Endothelial cell of umbilical vein (primary cell): ENCODE results near the gene CACNA2D2. TPM values are rescaled to one million over a fixed set of nuclear protein-coding genes. Genes with fewer than 3 reads are reported as not detected.

ENCODE experiments used
- BruUV-seq: library from RNA; stranded (reverse); fragments of 400-500 nt; replicated peaks from 2 replicates; lab custom pipeline; 2021; lab: Mats Ljungman, UMichigan
- CTCF ChIA-PET: fragments of 300-600, 350-600 bp; sonication (Branson Sonifier 250); formaldehyde crosslinking; loops from one replicate; lab custom pipeline; 2021; ENCODE audit warnings: antibody characterized with exemption, inconsistent platforms; lab: Charles Lee
- POLR2A ChIA-PET: fragments of 300-600, 350-600 bp; sonication (Branson Sonifier 250); formaldehyde crosslinking; loops from one replicate; lab custom pipeline; 2021; ENCODE audit warnings: antibody characterized with exemption, inconsistent platforms; lab: Charles Lee
- DNase-seq: peaks from one replicate; pipeline ENCODE4 v3.0.0-alpha.2; 2011; ENCODE audit warnings: low read depth, low spot score
- FAIRE-seq: peaks from 2 replicates; lab custom pipeline; 2011; peaks lifted over from hg19 to GRCh38; lab: Jason Lieb, UNC
- H2AFZ ChIP-seq: 2 replicates; pipeline ENCODE4 v1.6.0; 2012; ENCODE audit warnings: low read depth, low read length, control low read depth, inconsistent platforms
- H3K27ac ChIP-seq: 2 replicates; pipeline ENCODE4 v1.5.1; 2011; ENCODE audit warnings: low read depth, mild to moderate bottlenecking, control low read depth, low read length, moderate library complexity; ENCODE audit not compliant: insufficient read depth
- H3K27me3 ChIP-seq, 2 experiments: 2 replicates each; pipeline versions ENCODE4 v1.6.0 to v1.6.1; 2011; ENCODE audit warnings: low read length in 2 of 2, mixed read lengths in 1 of 2; ENCODE audit not compliant: control insufficient read depth in 2 of 2, insufficient read depth in 2 of 2
- H3K36me3 ChIP-seq, 2 experiments: 2 replicates in 1 of 2; 3 replicates in 1 of 2; pipeline ENCODE4 v1.5.1; 2011; ENCODE audit warnings: low read length in 2 of 2, mild to moderate bottlenecking in 1 of 2, moderate library complexity in 1 of 2; ENCODE audit not compliant: control insufficient read depth in 2 of 2, insufficient read depth in 2 of 2; ENCODE audit errors: extremely low read depth in 1 of 2
- H3K4me1 ChIP-seq: 3 replicates; pipeline ENCODE4 v1.5.1; 2011; ENCODE audit warnings: mild to moderate bottlenecking, low read length; ENCODE audit not compliant: control insufficient read depth, insufficient read depth; ENCODE audit errors: extremely low read depth
- H3K4me2 ChIP-seq: 2 replicates; pipeline ENCODE4 v1.6.1; 2011; ENCODE audit warnings: low read length, control low read depth, mixed read lengths; ENCODE audit not compliant: insufficient read depth
- H3K4me3 ChIP-seq, 3 experiments: fragments of 200-600 bp in 1 of 3; sonication (generic), shearing (Covaris generic) in 1 of 3; replicated peaks in 1 of 3; 2 replicates each; pipeline ENCODE4 v1.5.1; 2011 to 2016; ENCODE audit warnings: control low read depth in 3 of 3, low read length in 3 of 3, mild to moderate bottlenecking in 2 of 3, inconsistent platforms in 1 of 3, low read depth in 1 of 3, moderate library complexity in 1 of 3; ENCODE audit not compliant: insufficient read depth in 1 of 3
- H3K79me2 ChIP-seq: 2 replicates; pipeline ENCODE4 v1.6.0; 2012; ENCODE audit warnings: low read length, inconsistent platforms; ENCODE audit not compliant: control insufficient read depth, insufficient read depth
- H3K9ac ChIP-seq: replicated peaks from 2 replicates; pipeline ENCODE3; 2011; ENCODE audit warnings: low read length, control low read depth; ENCODE audit not compliant: insufficient read depth; ENCODE audit errors: extremely low read depth
- H3K9me1 ChIP-seq: replicated peaks from 3 replicates; pipeline ENCODE4 v1.6.0; 2011; ENCODE audit warnings: mild to moderate bottlenecking, low read length; ENCODE audit not compliant: control insufficient read depth, insufficient read depth; ENCODE audit errors: extremely low read depth
- H3K9me3 ChIP-seq: replicated peaks from 2 replicates; pipeline ENCODE4 v1.5.1; 2012; ENCODE audit warnings: low read length, inconsistent platforms; ENCODE audit not compliant: control insufficient read depth, insufficient read depth
- H4K20me1 ChIP-seq: replicated peaks from 2 replicates; pipeline ENCODE3; 2011; ENCODE audit warnings: mild to moderate bottlenecking, low read length; ENCODE audit not compliant: control insufficient read depth, insufficient read depth; ENCODE audit errors: extremely low read depth
- EZH2 ChIP-seq: IDR thresholded peaks from 2 replicates; pipeline ENCODE4 v1.6.1; 2012; ENCODE audit warnings: borderline replicate concordance, low read depth, mild to moderate bottlenecking, moderate library complexity, low read length, inconsistent platforms; ENCODE audit not compliant: severe bottlenecking
- FOS ChIP-seq: IDR thresholded peaks from 2 replicates; pipeline ENCODE4 v1.6.1; 2011; ENCODE audit warnings: mild to moderate bottlenecking, low read length, moderate library complexity, borderline replicate concordance; ENCODE audit not compliant: insufficient read depth
- GATA2 ChIP-seq: IDR thresholded peaks from 2 replicates; pipeline ENCODE4 v1.7.0; 2011; ENCODE audit warnings: low read depth, mild to moderate bottlenecking, moderate library complexity, mixed read lengths, low read length; ENCODE audit not compliant: insufficient read length, insufficient read depth
- JUN ChIP-seq: IDR thresholded peaks from 2 replicates; pipeline ENCODE4 v1.6.1; 2011; ENCODE audit warnings: borderline replicate concordance, low read depth; ENCODE audit not compliant: insufficient read length, insufficient read depth
- MAX ChIP-seq: IDR thresholded peaks from 2 replicates; pipeline ENCODE4 v1.6.1; 2011; ENCODE audit not compliant: insufficient read depth, insufficient read length
- MYC ChIP-seq: IDR thresholded peaks from one replicate; pipeline ENCODE4 v1.6.1; 2011; ENCODE audit warnings: mild to moderate bottlenecking, low read depth, low read length
- POLR2A ChIP-seq: IDR thresholded peaks from 2 replicates; pipeline ENCODE4 v1.6.1; 2012; ENCODE audit warnings: low read depth, mild to moderate bottlenecking, control low read depth, low read length
- POLR2AphosphoS5 ChIP-seq: IDR thresholded peaks from 2 replicates; pipeline ENCODE4 v1.6.1; 2012; ENCODE audit warnings: low read depth, mild to moderate bottlenecking, control low read depth, low read length, moderate library complexity; ENCODE audit not compliant: insufficient read depth
- dilution Hi-C: fragments of 300-500 bp; cut with MboI; formaldehyde crosslinking; loops from one replicate; pipeline ENCODE4 v1.15.0; 2019; ENCODE audit warnings: low sequenced_read_pairs; ENCODE audit not compliant: extremely low pct_ligation_motif_present
- intact Hi-C: fragments of 100-400 bp; cut with micrococcal nuclease; formaldehyde crosslinking; loops from one replicate; pipeline ENCODE4 v1.10.0; 2022
- polyA plus RNA-seq, 4 experiments: library from polyadenylated mRNA; depleted of rRNA in 3 of 4; stranded (reverse) in 3 of 4; unstranded in 1 of 4; fragments of >200 nt; gene quantifications; 2 replicates each; pipeline versions ENCODE4 v1.2.1 to v1.2.3, GENCODE V29; 2011 to 2012; ENCODE audit warnings: missing spikeins in 1 of 4
- total RNA-seq: library from RNA; stranded (reverse); gene quantifications from 2 replicates; pipeline ENCODE4 v1.2.3, GENCODE V29; 2021
- TF ChIP-seq, protein P1 (sequence below), 2 donors: IDR thresholded peaks; 1 replicate in 1 of 2; 2 replicates in 1 of 2; pipeline ENCODE4 v1.5.1; 2011; ENCODE audit warnings: low read length in 2 of 2, mild to moderate bottlenecking in 2 of 2, moderate library complexity in 2 of 2, control low read depth in 1 of 2, inconsistent platforms in 1 of 2, low read depth in 1 of 2; ENCODE audit not compliant: insufficient read depth in 1 of 2; ENCODE audit errors: extremely low read depth in 1 of 2

Gene CACNA2D2
- total and polyA plus RNA-seq, 2 donors (not counting 3 experiments of a cell fraction or from before 2014, with no cell fraction given), result 0.15 TPM; not detected in 1

GRCh38 chr3:50345586-50346234, 157.7 kb downstream of the CACNA2D2 start, which contains the start of gene ZMYND10:
TSS of gene ZMYND10 (minus strand) at chr3:50345732. CDS start at chr3:50345579, 153 bp downstream.
- H3K4me1 ChIP-seq, result peaks cover 15% of the 10 kb centered on the region
- H3K4me2 ChIP-seq, result peak within 1 kb of the TSS; percentile 50
- no peak for TF ChIP-seq JUN
- TF ChIP-seq MAX, result no peak
- TF ChIP-seq EZH2, result no peak
- TF ChIP-seq POLR2A, result no peak
- TF ChIP-seq FOS, result no peak
- TF ChIP-seq POLR2AphosphoS5, result no peak
- no peak for TF ChIP-seq MYC
- TF ChIP-seq, protein P1, sequence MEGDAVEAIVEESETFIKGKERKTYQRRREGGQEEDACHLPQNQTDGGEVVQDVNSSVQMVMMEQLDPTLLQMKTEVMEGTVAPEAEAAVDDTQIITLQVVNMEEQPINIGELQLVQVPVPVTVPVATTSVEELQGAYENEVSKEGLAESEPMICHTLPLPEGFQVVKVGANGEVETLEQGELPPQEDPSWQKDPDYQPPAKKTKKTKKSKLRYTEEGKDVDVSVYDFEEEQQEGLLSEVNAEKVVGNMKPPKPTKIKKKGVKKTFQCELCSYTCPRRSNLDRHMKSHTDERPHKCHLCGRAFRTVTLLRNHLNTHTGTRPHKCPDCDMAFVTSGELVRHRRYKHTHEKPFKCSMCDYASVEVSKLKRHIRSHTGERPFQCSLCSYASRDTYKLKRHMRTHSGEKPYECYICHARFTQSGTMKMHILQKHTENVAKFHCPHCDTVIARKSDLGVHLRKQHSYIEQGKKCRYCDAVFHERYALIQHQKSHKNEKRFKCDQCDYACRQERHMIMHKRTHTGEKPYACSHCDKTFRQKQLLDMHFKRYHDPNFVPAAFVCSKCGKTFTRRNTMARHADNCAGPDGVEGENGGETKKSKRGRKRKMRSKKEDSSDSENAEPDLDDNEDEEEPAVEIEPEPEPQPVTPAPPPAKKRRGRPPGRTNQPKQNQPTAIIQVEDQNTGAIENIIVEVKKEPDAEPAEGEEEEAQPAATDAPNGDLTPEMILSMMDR (IDR thresholded peaks at IDR 0.05; ENCODE audit: extremely low read depth in 1 of 2, insufficient read depth in 1 of 2, low read depth in 1 of 2, low read length in 2 of 2), result no peak
- TF ChIP-seq GATA2, result no peak
- H2AFZ ChIP-seq, result peak within 1 kb of the TSS; percentile 85
- peaks cover 0 to 4% of the 10 kb centered on the region in 2 experiments for H3K36me3 ChIP-seq
- intact Hi-C loops, result loop anchor here (5.0 kb wide), 1 partner anchor 92 kb away; no protein-coding TSS in a partner anchor
- H3K27me3 ChIP-seq, result no peaks in the 10 kb centered on the region
- BruUV-seq, result no TSS peak
- no peaks in the 10 kb centered on the region for H3K9me1 ChIP-seq
- ChIA-PET CTCF (interaction anchor here (1.3 to 7.7 kb wide), 2 partner anchors 12 to 195 kb away, joined by 4 to 165 read pairs; no protein-coding TSS in a partner anchor), POLR2A (no interaction called here)
- H4K20me1 ChIP-seq, result no peaks in the 10 kb centered on the region
- H3K4me3 ChIP-seq, result peak within 1 kb of the TSS in 2 of 3 experiments; percentile 16 to 29
- H3K27ac ChIP-seq, result no peak within 1 kb of the TSS
- DNase-seq (no peak), FAIRE-seq (peak; percentile 77)
- no peaks in the 10 kb centered on the region for H3K9me3 ChIP-seq
- H3K9ac ChIP-seq, result no peak within 1 kb of the TSS
- H3K79me2 ChIP-seq, result no peaks in the 10 kb centered on the region
- dilution Hi-C loops, result no loop called here
